OCI-LY3 (cell line): Measurements from ENCODE around the gene C5.

ENCODE experiments used
- H2AFZ ChIP-seq: fragments of 200-600, 300-600 bp; shearing (Covaris generic); 2 replicates; pipeline ENCODE4 v1.6.0; 2014; ENCODE audit warnings: antibody characterized with exemption, low read depth, low read length
- H3K27ac ChIP-seq: fragments of 200-600, 300-600 bp; sonication (generic); 2 replicates; pipeline ENCODE4 v1.5.1; 2014; ENCODE audit warnings: mild to moderate bottlenecking, low read length, moderate library complexity, mixed read lengths
- H3K27me3 ChIP-seq: fragments of 200-600, 300-600 bp; sonication (generic); 2 replicates; pipeline ENCODE4 v1.6.1; 2014; ENCODE audit warnings: low read depth, low read length, mixed read lengths
- H3K36me3 ChIP-seq: fragments of 200-600, 300-600 bp; sonication (generic); replicated peaks from 2 replicates; pipeline ENCODE3; 2014; ENCODE audit warnings: low read depth, low read length, mixed read lengths
- H3K4me1 ChIP-seq: fragments of 300-600, 200-600 bp; sonication (generic); 2 replicates; pipeline ENCODE4 v1.6.1; 2014; ENCODE audit warnings: low read length, mixed read lengths
- H3K4me2 ChIP-seq: fragments of 200-600, 300-600 bp; sonication (generic); 2 replicates; pipeline ENCODE4 v1.6.1; 2014; ENCODE audit warnings: low read length, mixed read lengths
- H3K4me3 ChIP-seq: fragments of 300-600, 200-600 bp; sonication (generic); 2 replicates; pipeline ENCODE4 v1.5.1; 2014; ENCODE audit warnings: antibody characterized with exemption, mild to moderate bottlenecking, low read length, moderate library complexity
- H3K79me2 ChIP-seq: fragments of 300-600, 200-600 bp; shearing (Covaris generic); 2 replicates; pipeline ENCODE4 v1.6.1; 2014; ENCODE audit warnings: mild to moderate bottlenecking, low read length, mixed read lengths
- H3K9ac ChIP-seq: fragments of 300-600, 200-600 bp; shearing (Covaris generic); 2 replicates; pipeline ENCODE4 v1.6.0; 2014; ENCODE audit warnings: mild to moderate bottlenecking, low read length, moderate library complexity
- H3K9me3 ChIP-seq: fragments of 200-600, 300-600 bp; shearing (Covaris generic); 2 replicates; pipeline ENCODE4 v1.6.1; 2014; ENCODE audit warnings: low read length, mixed read lengths; ENCODE audit not compliant: insufficient read depth
- H4K20me1 ChIP-seq: fragments of 200-600, 300-600 bp; sonication (generic); 2 replicates; pipeline ENCODE4 v1.6.1; 2016; ENCODE audit warnings: low read length, mixed read lengths; ENCODE audit not compliant: insufficient read depth
- CTCF ChIP-seq: fragments of 200-600, 300-600 bp; sonication (generic); IDR thresholded peaks from 2 replicates; pipeline ENCODE4 v1.5.1; 2014; ENCODE audit warnings: antibody characterized with exemption, low read length, low read depth
- EZH2phosphoT487 ChIP-seq: fragments of 200-600 bp; shearing (Covaris generic); IDR thresholded peaks from 2 replicates; pipeline ENCODE4 v1.6.1; 2018; ENCODE audit warnings: antibody characterized with exemption, mixed run types, low read depth

The C5 gene

DNA sequence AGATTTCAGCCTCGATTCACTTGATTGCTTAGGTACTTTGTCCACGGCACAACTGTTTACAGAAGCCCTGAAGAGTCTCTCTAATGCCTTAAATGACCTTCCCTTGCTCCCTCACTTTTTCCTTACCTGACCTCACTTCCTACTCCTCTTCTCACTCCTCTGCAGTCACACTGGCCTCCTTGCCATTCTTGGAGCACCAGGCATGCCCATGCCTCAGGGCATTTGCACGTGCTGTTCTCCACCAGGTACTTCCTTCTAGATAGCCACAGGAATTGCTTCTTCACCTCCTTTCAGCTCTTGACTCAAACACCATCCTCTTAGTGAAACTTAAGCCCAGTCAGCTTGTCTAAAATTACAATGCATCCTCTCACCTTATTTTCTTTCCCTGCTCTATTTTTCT is 71.1 kb downstream of the C5 start:
- Histone ChIP-seq H4K20me1 (no peaks in the 10 kb centered on the region), H3K79me2 (no peaks in the 10 kb centered on the region), H3K36me3 (no peaks in the 10 kb centered on the region), H3K9me3 (no peaks in the 10 kb centered on the region), H3K27me3 (no peaks in the 10 kb centered on the region), H3K27ac (no peak overlapping the region), H3K4me2 (no peak overlapping the region), H2AFZ (no peak overlapping the region), H3K4me3 (no peak overlapping the region), H3K9ac (no peak overlapping the region), H3K4me1 (peaks cover 32% of the 10 kb centered on the region)
- TF ChIP-seq EZH2phosphoT487 (no peak), CTCF (no peak)

GRCh38 chr9:120977321-120977720 is 72.8 kb downstream of the C5 start:
- Histone ChIP-seq H3K4me2 (no peak overlapping the region), H3K4me3 (no peak overlapping the region), H3K9me3 (no peaks in the 10 kb centered on the region), H4K20me1 (no peaks in the 10 kb centered on the region), H3K36me3 (no peaks in the 10 kb centered on the region), H3K27me3 (no peaks in the 10 kb centered on the region), H3K4me1 (peaks cover 20% of the 10 kb centered on the region), H3K27ac (no peak overlapping the region), H3K9ac (no peak overlapping the region), H3K79me2 (no peaks in the 10 kb centered on the region), H2AFZ (no peak overlapping the region)
- TF ChIP-seq EZH2phosphoT487 (no peak), CTCF (no peak)

DNA sequence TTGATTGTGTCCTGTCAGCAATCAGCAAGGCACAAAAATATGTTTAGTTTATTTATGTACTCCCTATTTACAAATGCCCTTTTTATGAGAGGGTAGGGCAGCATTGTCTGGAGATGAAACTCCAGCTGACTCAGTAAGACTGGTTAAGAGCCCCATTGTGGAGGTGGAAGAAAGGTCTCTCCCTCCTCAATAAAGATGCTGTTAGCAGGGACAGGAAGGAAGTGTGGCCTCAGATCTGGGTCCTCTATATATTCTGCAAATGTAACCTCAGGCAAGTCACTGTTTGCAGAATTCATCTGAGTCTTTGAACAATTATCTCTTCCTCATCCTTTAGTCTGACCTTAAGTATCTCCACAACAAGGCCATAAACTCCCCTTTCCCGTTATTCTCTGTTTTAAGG is 75.2 kb downstream of the C5 start:
- no peaks in the 10 kb centered on the region for H4K20me1 ChIP-seq
- H3K27me3 ChIP-seq = no peaks in the 10 kb centered on the region
- H3K4me3 ChIP-seq = no peak overlapping the region
- H3K4me1 ChIP-seq = peaks cover 32% of the 10 kb centered on the region
- no peaks in the 10 kb centered on the region for H3K36me3 ChIP-seq
- H3K4me2 ChIP-seq = no peak overlapping the region
- H3K9me3 ChIP-seq = no peaks in the 10 kb centered on the region
- H3K27ac ChIP-seq = no peak overlapping the region
- TF ChIP-seq CTCF (no peak), EZH2phosphoT487 (no peak)
- no peak overlapping the region for H3K9ac ChIP-seq
- no peak overlapping the region for H2AFZ ChIP-seq
- H3K79me2 ChIP-seq = no peaks in the 10 kb centered on the region

- H3K4me3 ChIP-seq = no peak overlapping the region
- no peaks in the 10 kb centered on the region for H3K27me3 ChIP-seq
- no peak overlapping the region for H2AFZ ChIP-seq
- no peak overlapping the region for H3K27ac ChIP-seq
- H3K4me2 ChIP-seq = no peak overlapping the region
- TF ChIP-seq CTCF = no peak
- no peak for TF ChIP-seq EZH2phosphoT487
- H3K4me1 ChIP-seq = peaks cover 39% of the 10 kb centered on the region
- no peaks in the 10 kb centered on the region for H4K20me1 ChIP-seq
- H3K9ac ChIP-seq = no peak overlapping the region
- no peaks in the 10 kb centered on the region for H3K9me3 ChIP-seq
- H3K36me3 ChIP-seq = no peaks in the 10 kb centered on the region
- H3K79me2 ChIP-seq = no peaks in the 10 kb centered on the region
Observed at GRCh38 chr9:120974181-120974580, 75.9 kb downstream of the C5 start.
